GM21717 (cell line): ENCODE measurements around the gene STRA8.

ENCODE experiments used
- ATAC-seq: cut with Tn5 transposase; IDR thresholded peaks from one replicate; pipeline ENCODE4 v1.9.1; 2021; ENCODE audit warnings: mild to moderate bottlenecking, moderate library complexity; ENCODE audit not compliant: unreplicated experiment

Gene STRA8

GRCh38 chr7:135300913-135301765 lies 67.5 kb downstream of the STRA8 start:
- ATAC-seq = no peak
